Germinal center (tissue), 1 donor: ENCODE results near the gene TPH2.

Experiments used
- DNase-seq: peaks from one replicate; pipeline ENCODE4 v3.0.0; 2012; ENCODE audit warnings: mixed read lengths, low spot score

The TPH2 gene

DNA sequence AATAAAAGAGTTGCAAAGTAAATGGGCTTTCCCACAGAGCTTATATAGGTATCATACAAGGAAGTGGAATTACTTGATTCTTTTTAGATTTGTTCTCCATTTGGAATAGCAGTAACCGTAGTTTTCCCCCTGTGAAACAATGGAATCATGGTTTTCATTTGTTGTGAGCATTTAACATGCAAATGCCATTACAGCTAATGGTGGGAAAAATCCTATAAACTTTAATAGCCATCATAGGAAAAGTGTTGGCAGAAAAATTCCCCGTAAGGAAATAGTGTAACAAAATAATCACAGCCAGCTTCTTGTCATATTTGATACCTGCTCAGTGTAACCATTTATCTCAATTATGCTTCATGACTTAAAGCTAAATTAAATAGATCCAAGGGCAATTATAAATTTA, 95.3 kb downstream of the TPH2 start:
- DNase-seq = no peak

DNA sequence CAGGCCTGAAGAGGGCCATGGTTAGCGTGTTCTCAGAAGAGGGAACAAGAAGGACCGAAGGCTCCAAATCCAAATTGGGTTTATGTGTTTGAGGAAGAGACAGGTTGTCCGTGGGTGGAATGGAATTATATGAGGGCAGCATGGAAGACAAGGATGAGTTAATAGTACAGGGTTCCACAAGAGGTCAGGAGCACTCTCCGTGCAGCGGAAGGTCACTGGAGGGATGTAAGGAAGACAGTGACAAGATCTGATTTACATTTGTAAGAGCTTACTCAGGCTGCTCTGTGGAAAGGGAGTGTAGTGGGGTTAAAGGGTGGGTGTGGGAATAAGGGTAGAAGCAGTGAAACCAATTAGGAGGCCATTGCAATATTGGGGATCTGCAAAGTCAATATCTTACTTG, 97.0 kb downstream of the TPH2 start:
- DNase-seq = no peak

DNA sequence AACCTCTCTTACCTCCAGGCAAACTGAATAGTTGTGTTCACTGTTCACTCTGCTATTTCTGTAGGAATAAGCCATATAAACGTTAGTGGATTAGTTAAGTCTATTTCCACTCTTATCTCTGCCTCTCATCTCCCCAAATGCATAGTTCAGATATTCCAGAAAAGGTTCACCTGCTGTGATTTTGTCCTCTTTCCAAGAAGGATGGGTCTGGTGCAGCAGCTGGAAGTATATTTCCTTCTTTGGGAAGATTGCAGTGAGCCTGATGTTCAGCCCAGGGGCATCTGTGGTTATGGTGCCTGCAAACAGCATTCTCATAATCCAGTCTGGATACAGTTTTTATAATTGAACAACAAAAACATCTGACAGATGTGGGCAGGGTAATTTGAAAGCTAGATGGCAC, 97.7 kb downstream of the TPH2 start:
- DNase-seq = no peak

DNA sequence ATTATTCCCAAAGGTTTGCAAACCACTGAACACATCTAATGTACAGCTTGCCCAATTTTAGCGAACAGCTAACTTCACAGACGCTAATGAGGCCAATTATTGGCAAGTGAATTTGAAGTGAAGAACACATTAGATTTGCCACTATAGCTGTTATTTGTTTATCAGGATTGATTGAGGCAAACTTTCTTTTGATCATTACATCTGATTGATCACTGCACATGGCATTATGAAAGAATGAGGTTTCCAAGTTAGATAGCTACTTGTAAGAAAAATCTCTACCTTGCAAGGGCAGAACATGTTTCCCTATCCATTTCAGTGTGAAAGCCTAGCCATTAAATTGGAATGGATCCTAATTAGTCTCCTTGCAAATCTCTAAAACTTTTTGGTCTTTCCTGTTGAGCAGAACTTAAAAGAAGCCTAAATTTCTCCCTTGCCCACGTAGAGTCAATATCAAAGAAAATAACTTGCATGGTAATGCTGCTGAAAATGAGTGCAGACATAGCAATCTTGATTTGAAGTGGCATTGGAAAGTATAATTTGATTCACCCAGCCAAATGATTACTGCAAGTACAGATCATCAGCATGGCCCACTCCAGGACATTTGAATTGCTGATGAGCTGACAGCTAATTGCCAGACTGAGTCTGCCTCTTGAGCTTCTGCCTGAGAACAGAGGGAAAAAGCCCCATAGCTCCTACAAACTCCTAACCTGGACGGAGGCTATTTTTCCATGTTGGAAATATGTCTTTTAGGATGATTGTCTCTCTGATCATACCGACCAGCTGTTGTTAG, 98.6 kb downstream of the TPH2 start:
- DNase-seq = no peak

DNA sequence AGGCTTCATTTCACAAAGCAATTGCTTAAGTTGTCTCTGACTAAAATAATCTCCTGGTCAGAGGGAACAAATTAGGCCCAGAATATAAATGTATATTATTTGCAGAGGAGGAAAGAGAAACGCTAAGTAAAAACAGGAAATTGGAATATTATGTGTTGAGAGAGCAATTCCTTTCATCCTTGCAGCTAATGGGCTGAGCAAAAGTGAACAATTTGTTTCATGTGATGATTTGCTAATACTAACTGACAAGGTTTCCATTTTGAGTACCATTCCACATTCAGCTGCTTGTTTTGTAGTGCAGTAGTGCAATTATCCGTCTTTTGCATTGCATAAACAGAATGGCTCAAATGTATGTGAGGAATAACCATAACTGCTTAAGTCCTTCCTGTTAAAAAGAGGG, 103.2 kb downstream of the TPH2 start:
- no peak for DNase-seq

DNA sequence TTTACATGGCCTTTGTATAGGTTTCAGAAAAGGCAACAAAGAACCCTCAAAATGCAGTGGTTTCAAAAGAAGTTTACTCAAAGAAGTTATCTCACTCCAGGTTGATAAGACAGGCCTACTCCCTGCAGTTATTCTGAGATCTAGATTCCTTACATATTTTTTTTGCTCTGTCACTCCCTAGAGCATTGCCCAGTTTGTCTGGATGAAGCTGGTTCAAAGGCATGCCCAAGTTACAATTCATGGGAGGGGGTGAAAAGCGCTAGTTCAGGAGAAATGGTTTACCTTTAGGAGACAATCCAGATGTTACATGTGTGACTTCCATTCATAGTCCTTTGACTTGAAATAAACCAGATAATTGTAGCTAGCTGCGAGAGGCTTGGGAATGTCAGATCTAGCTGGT, 115.0 kb downstream of the TPH2 start:
- no peak for DNase-seq

DNA sequence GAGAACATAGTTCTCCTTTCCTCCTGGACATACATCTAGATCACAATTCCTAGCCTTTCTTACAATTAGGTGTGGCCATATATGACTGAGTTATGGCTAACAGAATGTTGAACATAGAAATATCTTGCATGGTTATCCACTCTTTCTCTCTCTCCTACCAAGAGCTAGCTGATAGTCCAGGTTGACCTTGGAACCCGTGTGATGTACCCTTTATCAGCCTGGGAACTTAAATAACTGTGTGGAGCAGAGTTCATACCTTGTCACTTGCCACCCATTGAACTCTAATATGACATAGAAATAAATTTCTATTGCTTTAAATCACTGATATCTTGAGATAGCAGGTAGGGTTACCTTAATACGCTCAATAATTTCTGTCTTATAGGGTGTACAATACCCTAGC, 115.9 kb downstream of the TPH2 start:
- DNase-seq = no peak

DNA sequence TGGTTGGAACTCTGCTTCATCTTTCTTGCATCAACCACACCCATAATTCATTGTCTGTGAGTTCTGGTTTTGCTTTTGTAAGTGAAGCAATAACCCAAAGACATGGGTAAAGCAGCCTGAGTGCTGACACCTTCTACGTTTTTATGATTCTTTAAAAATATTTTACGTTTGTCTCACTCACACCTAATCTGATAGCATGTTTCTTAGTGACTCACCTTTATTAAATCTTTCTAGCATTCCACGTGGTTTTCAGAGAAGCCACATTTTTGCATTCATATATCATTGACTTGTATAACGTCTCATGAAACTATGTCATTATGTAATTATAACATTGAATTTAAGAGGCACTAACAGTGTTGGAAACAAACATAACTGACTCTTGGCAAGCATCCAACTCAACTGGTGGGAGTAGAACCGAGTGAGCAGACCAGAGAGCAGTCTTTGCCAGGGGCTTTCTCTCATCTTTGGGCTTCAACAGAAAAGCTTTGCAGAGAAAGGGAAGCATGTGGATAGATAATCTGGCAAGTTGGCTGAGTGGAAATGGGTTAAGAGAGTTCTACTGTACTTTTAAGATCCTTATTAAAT, 118.8 kb downstream of the TPH2 start:
- DNase-seq = no peak

DNA sequence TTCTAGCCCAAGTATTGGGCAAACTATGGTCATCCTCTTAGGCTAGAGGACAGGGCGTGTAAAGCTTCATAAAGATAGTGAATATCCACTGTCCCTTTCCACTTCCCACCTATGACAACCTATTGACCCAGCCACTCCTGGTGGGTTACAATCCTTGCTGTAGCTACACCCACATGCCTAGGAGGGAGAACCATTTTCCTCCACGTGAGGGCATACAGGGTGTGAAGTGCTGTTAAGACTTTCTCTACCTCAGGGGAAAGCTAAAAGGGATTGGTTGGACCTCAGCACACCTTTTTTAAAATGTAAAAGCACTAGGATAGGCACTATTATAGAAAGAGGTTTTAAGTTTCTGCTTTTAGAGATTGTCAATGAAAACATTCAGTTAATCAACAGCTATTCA, 124.4 kb downstream of the TPH2 start:
- DNase-seq = no peak

DNA sequence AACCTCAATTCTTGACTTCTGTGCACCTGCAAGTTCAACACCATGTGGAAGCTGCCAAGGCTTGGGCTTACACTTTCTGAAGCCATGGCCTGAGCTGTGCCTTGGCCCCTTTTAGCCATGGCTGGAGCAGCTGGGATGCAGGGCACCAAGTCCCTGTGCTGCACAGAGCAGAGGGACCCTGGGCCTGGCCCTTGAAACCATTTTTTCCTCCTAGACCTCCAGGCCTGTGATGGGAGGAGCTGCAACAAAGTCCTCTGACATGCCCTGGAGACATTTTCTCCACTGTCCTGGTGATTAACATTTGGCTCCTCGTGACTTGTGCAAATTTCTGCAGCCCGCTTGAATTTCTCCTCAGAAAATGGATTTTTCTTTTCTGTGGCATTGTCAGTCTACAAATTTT, 132.4 kb downstream of the TPH2 start:
- DNase-seq = no peak

DNA sequence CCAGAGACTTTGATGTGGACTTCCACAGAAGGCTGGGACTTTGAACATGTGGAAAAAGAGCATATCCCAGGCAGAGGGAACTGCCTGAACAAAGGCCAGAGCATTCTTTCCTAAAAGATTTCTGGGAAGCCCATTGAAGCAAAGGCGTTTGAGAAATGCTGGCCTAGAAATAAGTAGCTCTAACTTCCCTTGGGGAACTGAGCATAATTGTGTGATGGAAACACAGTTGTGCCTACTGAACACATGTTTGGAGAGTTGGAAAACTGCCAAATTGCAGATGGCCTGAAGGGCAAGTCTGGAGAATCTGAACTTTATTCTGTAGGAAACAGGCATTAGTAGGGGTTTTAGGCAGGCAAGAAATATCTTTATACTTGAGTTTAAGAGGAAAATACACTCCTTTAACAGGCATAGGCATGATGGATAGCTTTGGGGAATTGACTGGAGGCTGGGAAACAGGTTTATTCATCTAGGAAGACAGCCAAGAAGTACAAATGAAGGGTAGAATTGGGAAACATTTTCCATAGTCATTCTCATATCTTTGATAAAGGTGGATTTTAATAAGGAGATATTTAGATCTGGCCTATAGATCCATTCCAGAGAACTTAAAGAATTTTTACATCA, 134.1 kb downstream of the TPH2 start:
- DNase-seq = no peak

DNA sequence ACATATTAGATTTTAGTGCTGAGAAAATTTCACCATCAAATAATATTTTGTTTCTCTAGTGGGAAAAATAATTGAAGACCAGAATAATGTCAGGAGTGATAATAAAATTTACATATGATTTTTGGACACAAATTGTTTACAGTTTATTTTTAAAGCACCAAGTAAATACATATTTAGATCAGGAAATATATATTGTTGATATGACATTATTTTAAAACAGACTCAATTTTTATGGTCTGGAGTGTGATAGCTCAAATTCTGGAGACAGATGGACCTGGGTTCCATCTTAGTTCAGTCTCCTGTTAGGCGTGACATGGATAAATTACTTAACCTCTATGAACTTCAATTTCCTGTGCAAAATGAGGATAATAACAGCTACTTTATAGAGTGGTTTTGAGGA, 135.4 kb downstream of the TPH2 start:
- DNase-seq = no peak

DNA sequence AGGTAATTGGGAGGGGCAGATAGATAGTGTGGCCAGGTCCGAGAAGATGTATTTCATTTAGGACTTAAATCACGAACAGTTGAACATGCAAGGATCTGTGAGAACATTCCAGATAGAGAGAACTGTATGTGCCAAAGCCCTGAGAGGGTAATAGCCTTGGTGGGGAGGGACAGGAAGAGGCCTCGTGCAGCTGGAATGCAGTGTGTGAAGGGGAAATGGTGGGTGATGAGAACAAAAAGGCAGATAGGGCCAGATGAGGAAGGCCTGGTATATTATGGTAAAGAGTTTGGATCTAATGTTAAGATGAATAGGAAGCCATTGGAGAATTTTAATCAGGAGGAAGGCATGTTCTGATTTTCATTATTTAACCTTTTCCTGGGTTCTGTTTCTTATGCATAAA, 136.3 kb downstream of the TPH2 start:
- DNase-seq = no peak

DNA sequence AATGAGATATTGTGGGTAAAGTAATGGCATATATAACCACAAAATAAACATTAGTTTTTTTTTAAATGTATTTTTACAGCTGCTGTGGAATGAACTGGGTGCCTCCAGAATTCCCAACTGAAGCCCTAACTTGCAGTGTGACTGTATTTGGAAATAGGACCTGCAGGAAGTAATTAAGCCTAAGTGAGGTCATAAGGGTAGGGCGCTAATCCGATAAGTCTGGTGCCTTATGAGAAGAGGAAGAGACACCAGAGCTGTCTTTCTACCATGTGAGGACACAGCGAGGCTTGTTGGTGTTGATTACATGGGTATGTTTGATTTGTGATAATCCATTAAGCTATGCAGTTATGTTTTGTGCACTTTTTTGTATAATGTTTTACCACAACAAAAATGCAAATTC, 136.8 kb downstream of the TPH2 start:
- DNase-seq = no peak

DNA sequence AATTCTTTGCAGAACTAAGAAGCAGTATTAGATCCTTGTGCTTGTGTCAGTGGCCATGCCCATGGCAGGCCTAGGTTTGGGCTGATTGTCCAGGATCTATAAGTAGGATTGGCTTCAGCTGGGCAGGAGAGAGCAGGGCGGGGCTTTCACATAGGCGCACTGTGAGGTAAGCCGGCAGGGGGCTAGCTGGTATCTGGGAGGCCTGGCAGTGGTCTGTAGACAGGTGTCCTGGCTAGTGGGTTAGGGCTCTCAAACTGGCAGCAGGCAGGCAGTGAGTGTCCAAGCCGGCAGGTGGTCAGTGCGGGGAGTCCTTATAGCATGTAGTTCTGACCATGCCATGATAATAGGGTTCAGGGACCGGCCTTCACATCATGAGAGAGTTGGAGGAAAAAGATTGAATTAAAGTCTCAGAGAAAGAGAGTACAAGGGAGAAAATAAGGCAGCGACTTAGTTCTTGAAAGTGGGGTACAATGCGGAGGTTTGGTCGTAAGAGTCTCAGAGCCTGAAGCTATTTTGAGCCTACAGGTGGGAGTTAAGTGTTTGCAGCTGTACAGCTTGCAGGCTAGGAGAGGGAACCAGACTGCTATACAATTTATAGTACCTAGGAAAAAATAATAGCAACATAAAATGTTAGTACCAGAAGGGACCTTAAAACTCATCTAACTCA, 137.4 kb downstream of the TPH2 start:
- no peak for DNase-seq

DNA sequence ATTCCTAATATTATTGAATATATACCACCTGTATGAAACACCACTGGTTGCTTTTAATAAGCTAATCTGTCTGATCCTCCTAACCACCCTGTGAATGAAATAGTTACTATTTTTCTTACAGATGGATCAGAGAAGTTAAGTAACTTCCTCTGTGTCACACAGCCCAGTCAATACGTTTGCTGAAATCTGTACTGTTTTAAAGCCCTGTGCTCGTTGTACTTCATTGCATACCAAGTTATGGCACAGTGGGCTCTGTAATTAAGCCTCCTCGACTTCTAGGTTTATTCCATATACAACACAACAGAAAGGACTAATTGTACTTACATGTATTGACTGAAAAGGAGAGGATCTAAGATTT, 137.9 kb downstream of the TPH2 start:
- no peak for DNase-seq

DNA sequence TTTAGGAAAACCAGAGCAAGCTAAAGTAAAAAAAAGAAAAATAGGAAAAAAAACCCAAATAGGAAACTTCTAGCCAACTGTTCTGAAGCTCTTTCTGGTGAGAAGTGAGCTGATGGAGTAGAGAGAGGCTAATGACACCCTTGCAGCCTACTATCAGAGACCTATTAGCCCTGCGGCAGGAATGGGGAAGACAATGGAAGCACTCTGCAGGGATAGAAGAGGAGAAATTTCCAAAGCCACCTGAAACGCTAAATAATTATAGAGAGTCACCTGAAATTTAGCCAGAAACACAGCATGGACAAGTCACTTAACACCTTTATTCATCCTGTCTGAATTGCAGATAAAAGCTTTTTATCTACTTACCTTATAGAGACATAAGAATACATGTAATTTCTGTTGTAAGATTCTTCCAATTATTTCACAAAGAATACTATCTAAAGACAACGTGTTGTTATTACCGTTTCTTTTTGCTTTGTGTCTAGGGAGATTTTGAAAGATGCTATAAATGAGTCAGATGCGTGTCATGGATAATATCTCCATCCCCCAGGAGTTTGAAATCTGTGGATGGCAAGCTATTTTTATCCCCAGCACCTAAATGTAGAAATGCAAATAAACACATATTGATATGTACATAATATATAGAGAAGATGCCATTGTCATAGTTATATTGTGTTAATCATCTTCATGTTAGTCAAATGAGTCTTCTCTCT, 138.6 kb downstream of the TPH2 start:
- no peak for DNase-seq

DNA sequence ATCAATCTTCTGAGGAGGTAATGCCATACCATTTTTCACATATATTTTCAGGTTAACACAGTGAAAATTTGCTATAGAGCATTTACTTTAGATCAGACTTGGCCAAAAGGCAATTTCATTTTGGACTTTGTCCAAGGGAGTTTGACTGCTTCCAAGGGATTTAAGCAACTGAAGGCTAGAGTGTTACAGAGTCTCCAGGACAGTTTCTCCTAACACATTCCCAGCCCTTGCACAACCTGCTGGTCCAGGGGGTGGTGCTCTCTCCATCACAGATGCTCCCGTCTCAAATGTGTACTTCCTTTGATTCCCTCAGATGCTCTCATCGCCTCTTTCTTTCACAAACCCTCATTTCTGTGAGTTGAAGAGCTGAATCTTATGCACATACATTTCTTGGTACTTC, 143.1 kb downstream of the TPH2 start:
- DNase-seq = no peak
